OCI-LY1 (cell line): ENCODE measurements around the gene DHPS.

Source experiments
- EZH2 ChIP-seq: fragments of 200-600 bp; sonication (generic), shearing (Covaris generic); IDR thresholded peaks from 2 replicates; pipeline ENCODE4 v1.8.0; 2017; ENCODE audit warnings: borderline replicate concordance, mixed run types, mild to moderate bottlenecking, antibody characterized with exemption, low read length, moderate library complexity, mixed read lengths
- TF ChIP-seq, protein P1 (sequence below): fragments of 200-600 bp; sonication (generic), shearing (Covaris generic); IDR thresholded peaks from 2 replicates; pipeline ENCODE4 v1.5.1; 2017; ENCODE audit warnings: mild to moderate bottlenecking, antibody characterized with exemption, low read length, moderate library complexity, mixed read lengths

DNA sequence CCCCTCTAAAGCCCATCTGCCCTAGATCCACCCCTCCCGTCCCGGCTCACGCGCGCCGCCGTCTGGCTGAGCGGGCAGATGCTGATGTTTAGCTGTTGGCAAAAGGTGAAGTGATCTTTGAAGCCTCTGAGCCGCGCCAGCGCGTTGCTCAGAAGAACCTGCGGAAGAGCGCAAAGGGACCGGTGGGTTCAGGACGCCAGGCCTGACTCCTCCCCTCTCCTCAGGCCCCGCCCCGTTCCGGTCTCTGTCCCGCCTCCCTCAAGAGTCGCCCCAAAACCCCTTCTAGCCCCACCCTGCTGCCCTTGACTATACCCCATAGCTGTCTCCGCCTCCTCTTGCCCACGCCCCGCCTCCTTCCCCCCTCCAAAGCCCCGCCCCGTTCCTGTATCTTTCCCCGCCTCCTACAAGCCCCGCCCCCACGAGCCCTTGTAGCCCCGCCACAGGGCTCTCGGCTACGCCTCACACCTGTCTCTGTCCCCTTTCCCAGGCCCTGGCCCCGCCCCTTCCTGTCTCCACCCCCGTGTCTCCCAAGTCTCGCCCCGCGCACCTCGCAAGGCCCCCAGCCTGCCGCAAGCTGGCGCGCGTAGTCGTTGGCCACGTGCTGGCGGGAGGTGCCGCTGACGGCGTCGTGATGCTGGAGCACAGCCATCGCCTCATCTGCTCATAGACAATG is 24.6 kb downstream of the DHPS start:
- TF ChIP-seq, protein P1, sequence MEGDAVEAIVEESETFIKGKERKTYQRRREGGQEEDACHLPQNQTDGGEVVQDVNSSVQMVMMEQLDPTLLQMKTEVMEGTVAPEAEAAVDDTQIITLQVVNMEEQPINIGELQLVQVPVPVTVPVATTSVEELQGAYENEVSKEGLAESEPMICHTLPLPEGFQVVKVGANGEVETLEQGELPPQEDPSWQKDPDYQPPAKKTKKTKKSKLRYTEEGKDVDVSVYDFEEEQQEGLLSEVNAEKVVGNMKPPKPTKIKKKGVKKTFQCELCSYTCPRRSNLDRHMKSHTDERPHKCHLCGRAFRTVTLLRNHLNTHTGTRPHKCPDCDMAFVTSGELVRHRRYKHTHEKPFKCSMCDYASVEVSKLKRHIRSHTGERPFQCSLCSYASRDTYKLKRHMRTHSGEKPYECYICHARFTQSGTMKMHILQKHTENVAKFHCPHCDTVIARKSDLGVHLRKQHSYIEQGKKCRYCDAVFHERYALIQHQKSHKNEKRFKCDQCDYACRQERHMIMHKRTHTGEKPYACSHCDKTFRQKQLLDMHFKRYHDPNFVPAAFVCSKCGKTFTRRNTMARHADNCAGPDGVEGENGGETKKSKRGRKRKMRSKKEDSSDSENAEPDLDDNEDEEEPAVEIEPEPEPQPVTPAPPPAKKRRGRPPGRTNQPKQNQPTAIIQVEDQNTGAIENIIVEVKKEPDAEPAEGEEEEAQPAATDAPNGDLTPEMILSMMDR: no peak
- no peak for TF ChIP-seq EZH2
